Mesendoderm (in vitro differentiated cells): Measurements from ENCODE around the gene UNC119B.
A peak's percentile ranks its signal among the peaks of the same experiment; 100 is the strongest.

Source experiments
- DNase-seq: peaks from one replicate; pipeline ENCODE4 v3.0.0; 2013
- H2AK5ac ChIP-seq: 2 replicates; pipeline ENCODE4 v1.6.1; 2013; ENCODE audit warnings: low read length, inconsistent platforms
- H2BK120ac ChIP-seq: 2 replicates; pipeline ENCODE4 v1.6.1; 2013; ENCODE audit warnings: low read depth, mild to moderate bottlenecking, low read length, moderate library complexity, mixed read lengths
- H2BK15ac ChIP-seq: replicated peaks from 2 replicates; pipeline ENCODE4 v1.6.1; 2013; ENCODE audit warnings: low read depth, mild to moderate bottlenecking, moderate library complexity
- H2BK5ac ChIP-seq: 2 replicates; pipeline ENCODE4 v1.6.1; 2013; ENCODE audit warnings: low read length, inconsistent platforms
- H3K18ac ChIP-seq: 2 replicates; pipeline ENCODE4 v1.6.1; 2013; ENCODE audit warnings: mild to moderate bottlenecking, low read length, mixed read lengths
- H3K23ac ChIP-seq: one replicate; pipeline ENCODE4 v1.6.1; 2013; ENCODE audit warnings: low read length
- H3K27ac ChIP-seq: 2 replicates; pipeline ENCODE4 v1.5.1; 2013; ENCODE audit warnings: low read depth, mild to moderate bottlenecking, inconsistent platforms, low read length, moderate library complexity
- H3K27me3 ChIP-seq: 2 replicates; pipeline ENCODE4 v1.6.1; 2013; ENCODE audit warnings: low read length, control low read depth, mild to moderate bottlenecking, inconsistent platforms; ENCODE audit not compliant: insufficient read depth, poor library complexity
- H3K36me3 ChIP-seq: 2 replicates; pipeline ENCODE4 v1.6.1; 2013; ENCODE audit warnings: low read length, inconsistent platforms; ENCODE audit not compliant: control insufficient read depth, insufficient read depth
- H3K4ac ChIP-seq: one replicate; pipeline ENCODE4 v1.6.1; 2013; ENCODE audit warnings: low read depth, mild to moderate bottlenecking, low read length, moderate library complexity
- H3K4me1 ChIP-seq: 2 replicates; pipeline ENCODE4 v1.6.1; 2013; ENCODE audit warnings: low read depth, low read length, inconsistent platforms; ENCODE audit not compliant: control insufficient read depth
- H3K4me2 ChIP-seq: 2 replicates; pipeline ENCODE4 v1.6.1; 2013; ENCODE audit warnings: low read length
- H3K4me3 ChIP-seq: 2 replicates; pipeline ENCODE4 v1.5.1; 2013; ENCODE audit warnings: mild to moderate bottlenecking, low read length
- H3K56ac ChIP-seq: one replicate; pipeline ENCODE4 v1.6.1; 2013; ENCODE audit warnings: low read length
- H3K79me1 ChIP-seq: 2 replicates; pipeline ENCODE4 v1.6.1; 2013; ENCODE audit warnings: low read length, inconsistent platforms
- H3K79me2 ChIP-seq: 2 replicates; pipeline ENCODE4 v1.6.1; 2013; ENCODE audit warnings: mild to moderate bottlenecking, low read length; ENCODE audit not compliant: control insufficient read depth, insufficient read depth
- H3K9ac ChIP-seq: 2 replicates; pipeline ENCODE4 v1.6.1; 2013; ENCODE audit warnings: low read length, inconsistent platforms
- H4K5ac ChIP-seq: one replicate; pipeline ENCODE4 v1.6.1; 2013; ENCODE audit warnings: low read length
- H4K8ac ChIP-seq: one replicate; pipeline ENCODE4 v1.6.1; 2013; ENCODE audit warnings: low read depth, mild to moderate bottlenecking, control low read depth, low read length, moderate library complexity
- WGBS: extraction: QIAGEN DNeasy Blood & Tissue Kit; methylation state at CpG from one replicate; pipeline ENCODE4 v1.1.7; 2013; ENCODE audit warnings: low lambda C conversion rate, missing lambda C conversion rate; ENCODE audit not compliant: insufficient coverage; ENCODE audit errors: extremely low coverage; 5-methylcytosine and 5-hydroxymethylcytosine counted together

Gene UNC119B

DNA sequence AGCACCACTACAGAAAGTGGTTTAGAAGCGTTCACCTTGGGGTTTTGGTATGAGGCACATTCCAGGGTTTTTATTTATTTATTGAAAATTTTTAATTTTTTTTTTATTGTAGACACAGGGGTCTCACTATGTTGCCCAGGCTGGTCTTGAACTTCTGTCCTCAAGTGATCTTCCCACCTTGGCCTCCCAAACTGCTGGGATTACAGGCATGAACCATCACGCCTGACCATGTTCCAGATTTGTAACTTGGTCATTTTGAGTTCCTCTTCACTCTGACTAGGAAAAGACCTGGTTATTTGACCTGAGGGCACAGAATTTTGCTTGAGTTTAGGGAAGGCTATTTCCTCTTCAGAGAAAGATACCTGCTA is 20.2 kb upstream of the UNC119B start:
- DNase-seq, result no peak
- Histone ChIP-seq H3K4me2 (no peak overlapping the region), H2BK5ac (no peak overlapping the region), H3K79me2 (peaks cover 64% of the 10 kb centered on the region), H3K9ac (no peak overlapping the region), H3K4ac (no peak overlapping the region), H3K79me1 (peaks cover 35% of the 10 kb centered on the region), H3K27ac (no peak overlapping the region), H3K18ac (no peak overlapping the region), H3K4me1 (peaks cover 19% of the 10 kb centered on the region), H3K27me3 (no peaks in the 10 kb centered on the region), H3K36me3 (peaks cover 10% of the 10 kb centered on the region), H4K5ac (no peak overlapping the region), H2BK15ac (no peak overlapping the region), H3K4me3 (no peak overlapping the region), H2BK120ac (no peak overlapping the region), H3K23ac (no peak overlapping the region), H3K56ac (no peak overlapping the region), H2AK5ac (no peak overlapping the region), H4K8ac (no peak overlapping the region)
- WGBS, result no CpG with 5 or more reads among the region's 2 CpGs

DNA sequence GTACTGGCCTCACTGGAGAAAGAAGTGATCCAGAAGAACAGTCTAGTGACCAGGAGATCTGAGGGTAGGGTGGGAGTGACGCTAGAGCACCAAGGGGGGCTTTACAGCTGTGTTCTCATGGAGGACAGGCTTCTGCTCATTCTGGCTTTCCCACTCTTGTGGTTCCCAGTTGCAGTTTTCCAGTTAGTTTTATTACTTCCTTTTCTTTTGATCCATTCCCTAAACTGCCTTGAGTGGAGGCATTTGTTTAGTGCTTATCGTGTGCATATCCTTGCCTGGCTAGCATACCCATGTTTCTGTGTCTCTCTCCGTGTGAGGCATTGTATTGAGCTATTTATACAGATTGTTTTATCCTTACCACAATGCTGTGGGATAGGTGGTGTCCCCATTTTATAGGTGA is 19.3 kb upstream of the UNC119B start:
- Histone ChIP-seq H3K27me3 (no peaks in the 10 kb centered on the region), H3K4me3 (no peak overlapping the region), H3K79me1 (peaks cover 36% of the 10 kb centered on the region), H3K18ac (no peak overlapping the region), H3K23ac (no peak overlapping the region), H3K4me1 (peaks cover 19% of the 10 kb centered on the region), H4K5ac (no peak overlapping the region), H3K79me2 (peaks cover 64% of the 10 kb centered on the region), H4K8ac (no peak overlapping the region), H3K56ac (no peak overlapping the region), H2BK120ac (no peak overlapping the region), H2BK15ac (no peak overlapping the region), H2BK5ac (no peak overlapping the region), H3K4ac (no peak overlapping the region), H3K4me2 (no peak overlapping the region), H2AK5ac (no peak overlapping the region), H3K36me3 (peaks cover 10% of the 10 kb centered on the region), H3K9ac (peak overlapping the region; percentile 20), H3K27ac (no peak overlapping the region)
- no peak for DNase-seq
- no CpG with 5 or more reads among the region's 3 CpGs for WGBS

DNA sequence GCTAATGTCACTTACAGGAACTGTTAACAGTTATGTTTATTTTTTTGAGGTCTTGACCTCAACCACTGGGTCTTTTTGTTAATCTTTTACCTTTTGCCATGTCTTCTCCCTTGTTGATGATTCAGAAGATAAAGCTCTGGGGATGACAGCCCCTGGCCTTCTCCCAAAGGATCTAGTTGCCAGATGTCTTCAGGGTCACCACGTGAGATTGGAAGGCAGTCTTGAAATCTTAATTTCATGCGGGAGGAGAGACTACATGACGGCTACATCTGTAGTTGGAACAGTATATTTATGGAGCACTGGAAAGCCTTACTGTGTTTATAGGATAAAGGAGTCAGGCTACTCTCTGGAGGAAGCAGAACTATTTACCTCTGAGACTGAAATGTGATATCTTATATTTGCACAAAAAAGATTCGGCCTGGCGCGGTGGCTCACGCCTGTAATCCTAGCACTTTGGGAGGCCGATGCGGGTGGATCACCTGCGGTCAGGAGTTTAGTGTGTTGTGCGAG is 17.7 kb upstream of the UNC119B start:
- Histone ChIP-seq H3K56ac (no peak overlapping the region), H4K8ac (no peak overlapping the region), H2BK15ac (no peak overlapping the region), H2BK120ac (no peak overlapping the region), H3K4me3 (no peak overlapping the region), H3K18ac (no peak overlapping the region), H3K36me3 (peaks cover 14% of the 10 kb centered on the region), H3K79me1 (peaks cover 36% of the 10 kb centered on the region), H3K27ac (no peak overlapping the region), H2AK5ac (no peak overlapping the region), H3K9ac (no peak overlapping the region), H4K5ac (no peak overlapping the region), H3K79me2 (peaks cover 58% of the 10 kb centered on the region), H3K4ac (no peak overlapping the region), H3K23ac (no peak overlapping the region), H3K4me2 (no peak overlapping the region), H3K27me3 (no peaks in the 10 kb centered on the region), H2BK5ac (no peak overlapping the region), H3K4me1 (peaks cover 19% of the 10 kb centered on the region)
- no peak for DNase-seq
- no CpG with 5 or more reads among the region's 11 CpGs for WGBS

DNA sequence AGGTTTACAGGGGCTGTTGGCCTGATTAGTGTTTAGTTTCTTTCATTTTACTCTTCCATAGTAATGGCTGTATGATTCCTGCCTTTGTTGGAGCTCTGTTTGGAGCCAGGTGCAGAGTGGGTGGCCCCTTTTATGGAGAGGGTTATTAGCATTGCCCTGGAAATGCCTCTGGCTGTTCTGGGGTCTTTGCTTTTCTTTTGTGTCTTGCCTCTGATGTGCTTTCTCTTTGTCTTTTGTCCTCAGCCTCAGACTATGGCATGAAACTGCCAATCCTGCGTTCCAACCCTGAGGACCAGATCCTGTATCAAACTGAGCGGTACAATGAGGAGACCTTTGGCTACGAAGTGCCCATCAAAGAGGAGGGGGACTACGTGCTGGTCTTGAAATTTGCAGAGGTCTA is 16.4 kb upstream of the UNC119B start:
- H3K9ac ChIP-seq, result no peak overlapping the region
- no peak for DNase-seq
- no peaks in the 10 kb centered on the region for H3K27me3 ChIP-seq
- H4K5ac ChIP-seq, result no peak overlapping the region
- no peak overlapping the region for H3K4ac ChIP-seq
- no peak overlapping the region for H3K4me3 ChIP-seq
- no CpG with 5 or more reads among the region's 4 CpGs for WGBS
- peaks cover 17% of the 10 kb centered on the region for H3K4me1 ChIP-seq
- H2BK120ac ChIP-seq, result no peak overlapping the region
- H3K4me2 ChIP-seq, result no peak overlapping the region
- no peak overlapping the region for H2BK15ac ChIP-seq
- no peak overlapping the region for H3K23ac ChIP-seq
- no peak overlapping the region for H4K8ac ChIP-seq
- H3K18ac ChIP-seq, result no peak overlapping the region
- H2BK5ac ChIP-seq, result no peak overlapping the region
- peaks cover 34% of the 10 kb centered on the region for H3K79me1 ChIP-seq
- no peak overlapping the region for H2AK5ac ChIP-seq
- H3K36me3 ChIP-seq, result peaks cover 14% of the 10 kb centered on the region
- H3K56ac ChIP-seq, result no peak overlapping the region
- H3K27ac ChIP-seq, result no peak overlapping the region
- peaks cover 45% of the 10 kb centered on the region for H3K79me2 ChIP-seq

DNA sequence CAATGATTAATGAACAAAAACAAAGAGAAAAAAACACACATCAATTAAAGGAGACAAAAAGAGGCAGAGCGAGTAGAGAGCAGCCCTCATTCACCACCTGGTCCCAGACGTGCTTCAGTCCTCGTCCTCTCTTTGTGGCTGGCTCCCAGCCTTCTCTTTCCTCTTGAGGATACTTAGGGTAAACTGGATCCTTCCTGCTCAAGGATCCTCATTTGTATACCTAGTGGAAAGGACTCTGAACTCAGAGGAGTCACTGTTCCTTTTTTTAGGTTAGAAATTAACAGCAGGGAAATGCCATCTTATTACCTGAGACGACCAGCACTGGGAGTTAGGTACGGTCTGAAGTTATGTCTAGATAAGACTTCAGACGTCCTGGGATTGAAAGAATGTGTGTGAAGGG is 13.6 kb upstream of the UNC119B start:
- 100% methylated on average over 1 of the region's 6 CpGs for WGBS
- no peak overlapping the region for H2BK120ac ChIP-seq
- H2AK5ac ChIP-seq, result no peak overlapping the region
- H3K4me1 ChIP-seq, result peaks cover 2% of the 10 kb centered on the region
- no peak overlapping the region for H4K8ac ChIP-seq
- no peak overlapping the region for H3K18ac ChIP-seq
- no peak overlapping the region for H4K5ac ChIP-seq
- H3K27me3 ChIP-seq, result no peaks in the 10 kb centered on the region
- no peak overlapping the region for H3K4me2 ChIP-seq
- no peak overlapping the region for H3K9ac ChIP-seq
- peaks cover 18% of the 10 kb centered on the region for H3K79me2 ChIP-seq
- DNase-seq, result no peak
- no peak overlapping the region for H3K23ac ChIP-seq
- no peak overlapping the region for H2BK15ac ChIP-seq
- H2BK5ac ChIP-seq, result no peak overlapping the region
- peaks cover 23% of the 10 kb centered on the region for H3K36me3 ChIP-seq
- no peak overlapping the region for H3K4ac ChIP-seq
- H3K79me1 ChIP-seq, result peaks cover 17% of the 10 kb centered on the region
- no peak overlapping the region for H3K56ac ChIP-seq
- no peak overlapping the region for H3K4me3 ChIP-seq
- no peak overlapping the region for H3K27ac ChIP-seq

DNA sequence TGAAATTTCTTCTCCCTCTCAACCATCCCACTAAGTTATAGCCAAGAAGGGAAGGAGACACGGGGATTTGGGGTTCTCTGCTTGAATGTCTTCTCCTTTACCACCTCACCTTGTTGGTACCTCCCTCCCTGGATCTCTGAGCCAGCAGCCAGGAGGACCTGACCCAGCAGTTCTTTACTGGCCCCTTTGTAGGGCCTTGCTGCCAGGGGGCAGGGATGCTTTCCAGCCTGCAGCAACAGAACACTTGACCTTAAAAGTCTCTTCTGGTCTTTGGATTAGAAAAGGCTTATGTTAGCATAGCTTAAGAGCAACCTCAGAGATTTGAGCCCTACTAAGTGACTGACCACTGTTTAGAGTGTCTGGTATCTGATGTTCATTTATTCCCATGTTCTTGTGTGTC is 12.9 kb upstream of the UNC119B start:
- H3K56ac ChIP-seq, result no peak overlapping the region
- no peak overlapping the region for H3K9ac ChIP-seq
- no peak overlapping the region for H3K4ac ChIP-seq
- no CpG with 5 or more reads among the region's 1 CpG for WGBS
- no peak overlapping the region for H3K18ac ChIP-seq
- H3K4me2 ChIP-seq, result no peak overlapping the region
- H3K4me1 ChIP-seq, result no peaks in the 10 kb centered on the region
- H4K5ac ChIP-seq, result no peak overlapping the region
- H2BK5ac ChIP-seq, result no peak overlapping the region
- no peak for DNase-seq
- H2BK120ac ChIP-seq, result no peak overlapping the region
- peaks cover 13% of the 10 kb centered on the region for H3K79me2 ChIP-seq
- H2AK5ac ChIP-seq, result no peak overlapping the region
- H3K27me3 ChIP-seq, result no peaks in the 10 kb centered on the region
- no peak overlapping the region for H3K27ac ChIP-seq
- H2BK15ac ChIP-seq, result no peak overlapping the region
- H3K23ac ChIP-seq, result no peak overlapping the region
- peaks cover 15% of the 10 kb centered on the region for H3K79me1 ChIP-seq
- no peak overlapping the region for H3K4me3 ChIP-seq
- peaks cover 23% of the 10 kb centered on the region for H3K36me3 ChIP-seq
- H4K8ac ChIP-seq, result no peak overlapping the region
